ENCODE results near the gene RNF212B. TPM values are rescaled to one million over a fixed set of nuclear protein-coding genes. Genes with fewer than 3 reads are reported as not detected.

The RNF212B gene
- total and polyA plus RNA-seq, 2 of the 13 experiments (the other 11 are each of a cell fraction or from before 2014, with no cell fraction given): 0.05 TPM; not detected in 1

- ChIA-PET POLR2A (interaction anchor here (1.0 to 18.7 kb wide), 3 partner anchors 11 to 24 kb away, joined by 3 to 1053 read pairs (median 23); partner anchors contain the start of genes HOMEZ and PABPN1), CTCF (ENCODE audit: low intra/inter-chr PET ratio, low total read pairs) (no interaction called here)
- no peaks in the 10 kb centered on the region for H4K20me1 ChIP-seq (ENCODE audit: insufficient read depth, low read length)
- no peak for DNase-seq (ENCODE audit: low spot score)
- ATAC-seq: no peak
- H3K9ac ChIP-seq (ENCODE audit: insufficient read depth, low read depth, low read length): no peak overlapping the region
- FAIRE-seq: no peak
- H2AFZ ChIP-seq (ENCODE audit: low read length): no peak overlapping the region
- no peak overlapping the region for H3K27ac ChIP-seq (ENCODE audit: extremely low read length, insufficient read depth, low read length)
- no peaks in the 10 kb centered on the region; a peak in 1 of 5 replicates for H3K27me3 ChIP-seq (ENCODE audit: control insufficient read depth in 1 of 2, insufficient read depth in 2 of 2, low read length in 2 of 2)
- no peak overlapping the region for H3K4me3 ChIP-seq (replicated peaks in 1 of 3; ENCODE audit: insufficient read depth in 1 of 3, low read depth in 2 of 3, low read length in 3 of 3)
- no peak overlapping the region for H3K4me2 ChIP-seq (ENCODE audit: low read depth, low read length)
- peaks cover 33% of the 10 kb centered on the region for H3K4me1 ChIP-seq (ENCODE audit: insufficient read depth, low read length)
- peaks cover 3% of the 10 kb centered on the region in 2 experiments; a peak in 1 of 5 replicates for H3K36me3 ChIP-seq (replicated peaks in 1 of 2; ENCODE audit: control insufficient read depth in 1 of 2, insufficient read depth in 2 of 2, low read length in 2 of 2)
- TF ChIP-seq MAF1 (CRISPR knock-in tag; IDR thresholded peaks at IDR 0.05; ENCODE audit: borderline replicate concordance) (no peak), PHF8 (CRISPR knock-in tag; IDR thresholded peaks at IDR 0.05) (0 out of 2 replicates have a peak, but pooled peaks have one; percentile 14), TOPORS (CRISPR knock-in tag; IDR thresholded peaks at IDR 0.05) (0 out of 2 replicates have a peak, but pooled peaks have one; percentile 27), POLR2G (IDR thresholded peaks at IDR 0.05; ENCODE audit: low read depth, low read length) (peak; percentile 52; the same call in 1 of the 2 replicates), RBM22 (optimal IDR thresholded peaks at IDR 0.05; ENCODE audit: low read length) (peak; percentile 31), THAP7 (CRISPR knock-in tag; IDR thresholded peaks at IDR 0.05) (0 out of 2 replicates have a peak, but pooled peaks have one; percentile 8), ZNF580 (CRISPR knock-in tag; IDR thresholded peaks at IDR 0.05; ENCODE audit: borderline replicate concordance, low read depth) (no peak), SRSF4 (IDR thresholded peaks at IDR 0.05; ENCODE audit: low read depth, low read length, poor library complexity, severe bottlenecking) (no peak), ZNF557 (CRISPR knock-in tag; IDR thresholded peaks at IDR 0.05) (no peak), POLR2AphosphoS5 (IDR thresholded peaks at IDR 0.05; ENCODE audit: low read depth, low read length) (peak; percentile 20; the same call in 1 of the 2 replicates), ATF6 (CRISPR knock-in tag; conservative IDR thresholded peaks at IDR 0.05) (no peak), PATZ1 (CRISPR knock-in tag; IDR thresholded peaks at IDR 0.05) (no peak), RFXANK (CRISPR knock-in tag; IDR thresholded peaks at IDR 0.05) (no peak), REPIN1 (CRISPR knock-in tag; IDR thresholded peaks at IDR 0.05; ENCODE audit: borderline replicate concordance, low read depth) (no peak)
- H3K79me2 ChIP-seq (ENCODE audit: insufficient read depth, low read length): peaks cover 4% of the 10 kb centered on the region
- no peaks in the 10 kb centered on the region for H3K9me3 ChIP-seq (ENCODE audit: low read length)
- BruUV-seq (replicated peaks): no TSS peak
- intact Hi-C loops (cut with micrococcal nuclease; ENCODE audit: unreplicated experiment) (loop anchor here (5.0 kb wide), 1 partner anchor 175 kb away; no protein-coding TSS in a partner anchor), in situ Hi-C loops (cut with HindIII; ENCODE audit: extremely low pct_ligation_motif_present, low pct_unique_long_range_greater_than_20kb) (loop anchor here (5.0 kb wide), 1 partner anchor 35 kb away; no protein-coding TSS in a partner anchor)
- WGBS (ENCODE audit: low lambda C conversion rate): 93% methylated on average over 7 of the region's 7 CpGs
These were observed 59.4 kb downstream of the RNF212B start for GRCh38 chr14:23297096-23297495.

Data from HepG2 (cell line).